ENCODE measurements around the gene HAUS7.

The HAUS7 gene

GRCh38 chrX:153421856-153422255 lies 48.5 kb downstream of the HAUS7 start:
- H3K36me3 ChIP-seq (ENCODE audit: control insufficient read depth, insufficient read depth, low read length), result peaks cover 4% of the 10 kb centered on the region; the same call in 1 of the 2 replicates
- H3K9me3 ChIP-seq (ENCODE audit: control insufficient read depth, insufficient read depth, low read length), result no peaks in the 10 kb centered on the region
- WGBS (ENCODE audit: insufficient coverage, insufficient read length), result no CpG with 5 or more reads among the region's 18 CpGs
- H3K27me3 ChIP-seq (ENCODE audit: control insufficient read depth, insufficient read depth, low read length), result no peaks in the 10 kb centered on the region
- H3K4me3 ChIP-seq (ENCODE audit: low read length), result no peak overlapping the region
- no peaks in the 10 kb centered on the region for H3K4me1 ChIP-seq (ENCODE audit: control insufficient read depth, insufficient read depth, low read length)
- H3K27ac ChIP-seq (ENCODE audit: low read length), result no peak overlapping the region
- no peak for DNase-seq (ENCODE audit: low read depth, low spot score)

- no peak overlapping the region for H3K27ac ChIP-seq (ENCODE audit: low read length)
- H3K4me3 ChIP-seq (ENCODE audit: low read length), result no peak overlapping the region
- H3K9me3 ChIP-seq (ENCODE audit: control insufficient read depth, insufficient read depth, low read length), result no peaks in the 10 kb centered on the region
- no peaks in the 10 kb centered on the region for H3K27me3 ChIP-seq (ENCODE audit: control insufficient read depth, insufficient read depth, low read length)
- H3K36me3 ChIP-seq (ENCODE audit: control insufficient read depth, insufficient read depth, low read length), result peaks cover 4% of the 10 kb centered on the region; the same call in 1 of the 2 replicates
- no CpG with 5 or more reads among the region's 91 CpGs for WGBS (ENCODE audit: insufficient coverage, insufficient read length)
- no peaks in the 10 kb centered on the region for H3K4me1 ChIP-seq (ENCODE audit: control insufficient read depth, insufficient read depth, low read length)
- DNase-seq (ENCODE audit: low read depth, low spot score), result no peak
Measured at GRCh38 chrX:153420851-153421599, 49.4 kb downstream of the HAUS7 start.

- no peaks in the 10 kb centered on the region for H3K9me3 ChIP-seq (ENCODE audit: control insufficient read depth, insufficient read depth, low read length)
- no peak for DNase-seq (ENCODE audit: low read depth, low spot score)
- H3K27ac ChIP-seq (ENCODE audit: low read length), result no peak overlapping the region
- H3K4me1 ChIP-seq (ENCODE audit: control insufficient read depth, insufficient read depth, low read length), result no peaks in the 10 kb centered on the region
- peaks cover 4% of the 10 kb centered on the region; the same call in 1 of the 2 replicates for H3K36me3 ChIP-seq (ENCODE audit: control insufficient read depth, insufficient read depth, low read length)
- H3K27me3 ChIP-seq (ENCODE audit: control insufficient read depth, insufficient read depth, low read length), result no peaks in the 10 kb centered on the region
- WGBS (ENCODE audit: insufficient coverage, insufficient read length), result no CpG with 5 or more reads among the region's 8 CpGs
- no peak overlapping the region for H3K4me3 ChIP-seq (ENCODE audit: low read length)
Measured at GRCh38 chrX:153417637-153418036, 52.7 kb downstream of the HAUS7 start.

GRCh38 chrX:153416781-153417450 lies 53.5 kb downstream of the HAUS7 start:
- H3K4me3 ChIP-seq (ENCODE audit: low read length), result no peak overlapping the region
- DNase-seq (ENCODE audit: low read depth, low spot score), result no peak
- no peaks in the 10 kb centered on the region for H3K9me3 ChIP-seq (ENCODE audit: control insufficient read depth, insufficient read depth, low read length)
- peaks cover 4% of the 10 kb centered on the region for H3K27me3 ChIP-seq (ENCODE audit: control insufficient read depth, insufficient read depth, low read length)
- WGBS (ENCODE audit: insufficient coverage, insufficient read length), result no CpG with 5 or more reads among the region's 12 CpGs
- H3K27ac ChIP-seq (ENCODE audit: low read length), result no peak overlapping the region
- H3K4me1 ChIP-seq (ENCODE audit: control insufficient read depth, insufficient read depth, low read length), result no peaks in the 10 kb centered on the region
- H3K36me3 ChIP-seq (ENCODE audit: control insufficient read depth, insufficient read depth, low read length), result peaks cover 4% of the 10 kb centered on the region; the same call in 1 of the 2 replicates

GRCh38 chrX:153414856-153415510 lies 55.4 kb downstream of the HAUS7 start:
- peaks cover 5% of the 10 kb centered on the region for H3K27me3 ChIP-seq (ENCODE audit: control insufficient read depth, insufficient read depth, low read length)
- DNase-seq (ENCODE audit: low read depth, low spot score), result no peak
- WGBS (ENCODE audit: insufficient coverage, insufficient read length), result no CpG with 5 or more reads among the region's 9 CpGs
- H3K4me3 ChIP-seq (ENCODE audit: low read length), result no peak overlapping the region
- H3K36me3 ChIP-seq (ENCODE audit: control insufficient read depth, insufficient read depth, low read length), result no peaks in the 10 kb centered on the region
- H3K27ac ChIP-seq (ENCODE audit: low read length), result no peak overlapping the region
- H3K4me1 ChIP-seq (ENCODE audit: control insufficient read depth, insufficient read depth, low read length), result no peaks in the 10 kb centered on the region
- no peaks in the 10 kb centered on the region for H3K9me3 ChIP-seq (ENCODE audit: control insufficient read depth, insufficient read depth, low read length)

- no peak for DNase-seq (ENCODE audit: low read depth, low spot score)
- H3K9me3 ChIP-seq (ENCODE audit: control insufficient read depth, insufficient read depth, low read length), result no peaks in the 10 kb centered on the region
- H3K4me1 ChIP-seq (ENCODE audit: control insufficient read depth, insufficient read depth, low read length), result no peaks in the 10 kb centered on the region
- H3K27me3 ChIP-seq (ENCODE audit: control insufficient read depth, insufficient read depth, low read length), result peaks cover 5% of the 10 kb centered on the region
- H3K36me3 ChIP-seq (ENCODE audit: control insufficient read depth, insufficient read depth, low read length), result no peaks in the 10 kb centered on the region
- no peak overlapping the region for H3K4me3 ChIP-seq (ENCODE audit: low read length)
- H3K27ac ChIP-seq (ENCODE audit: low read length), result no peak overlapping the region
- WGBS (ENCODE audit: insufficient coverage, insufficient read length), result no CpG with 5 or more reads among the region's 11 CpGs
Measured at GRCh38 chrX:153413731-153414130, 56.6 kb downstream of the HAUS7 start.

- no CpG with 5 or more reads among the region's 23 CpGs for WGBS (ENCODE audit: insufficient coverage, insufficient read length)
- Histone ChIP-seq H3K27ac (ENCODE audit: low read length) (no peak overlapping the region), H3K27me3 (ENCODE audit: control insufficient read depth, insufficient read depth, low read length) (peaks cover 5% of the 10 kb centered on the region), H3K9me3 (ENCODE audit: control insufficient read depth, insufficient read depth, low read length) (no peaks in the 10 kb centered on the region), H3K36me3 (ENCODE audit: control insufficient read depth, insufficient read depth, low read length) (no peaks in the 10 kb centered on the region), H3K4me1 (ENCODE audit: control insufficient read depth, insufficient read depth, low read length) (no peaks in the 10 kb centered on the region), H3K4me3 (ENCODE audit: low read length) (no peak overlapping the region)
- no peak for DNase-seq (ENCODE audit: low read depth, low spot score)
Measured at GRCh38 chrX:153412746-153413720, 57.3 kb downstream of the HAUS7 start.

- Histone ChIP-seq H3K27ac (ENCODE audit: low read length) (no peak overlapping the region), H3K4me1 (ENCODE audit: control insufficient read depth, insufficient read depth, low read length) (no peaks in the 10 kb centered on the region), H3K9me3 (ENCODE audit: control insufficient read depth, insufficient read depth, low read length) (no peaks in the 10 kb centered on the region), H3K27me3 (ENCODE audit: control insufficient read depth, insufficient read depth, low read length) (peaks cover 5% of the 10 kb centered on the region), H3K36me3 (ENCODE audit: control insufficient read depth, insufficient read depth, low read length) (no peaks in the 10 kb centered on the region), H3K4me3 (ENCODE audit: low read length) (no peak overlapping the region)
- WGBS (ENCODE audit: insufficient coverage, insufficient read length), result no CpG with 5 or more reads among the region's 17 CpGs
- DNase-seq (ENCODE audit: low read depth, low spot score), result no peak
Measured at GRCh38 chrX:153411988-153412574, 58.3 kb downstream of the HAUS7 start.

GRCh38 chrX:153411255-153411987 lies 59.0 kb downstream of the HAUS7 start, which contains the start of gene ZFP92:
Gene ZFP92, plus strand, starts transcription at chrX:153411472. Its CDS starts 6,851 bp downstream, at chrX:153418323.
- H3K4me1 ChIP-seq (ENCODE audit: control insufficient read depth, insufficient read depth, low read length), result no peaks in the 10 kb centered on the region
- no peak for DNase-seq (ENCODE audit: low read depth, low spot score)
- H3K4me3 ChIP-seq (ENCODE audit: low read length), result peak within 1 kb of the TSS; percentile 44; the same call in 1 of the 2 replicates
- H3K27ac ChIP-seq (ENCODE audit: low read length), result no peak within 1 kb of the TSS
- no peaks in the 10 kb centered on the region for H3K36me3 ChIP-seq (ENCODE audit: control insufficient read depth, insufficient read depth, low read length)
- WGBS (ENCODE audit: insufficient coverage, insufficient read length), result no CpG with 5 or more reads among the region's 75 CpGs
- no peaks in the 10 kb centered on the region for H3K9me3 ChIP-seq (ENCODE audit: control insufficient read depth, insufficient read depth, low read length)
- peaks cover 5% of the 10 kb centered on the region for H3K27me3 ChIP-seq (ENCODE audit: control insufficient read depth, insufficient read depth, low read length)
